Epithelial cell of proximal tubule (primary cell): ENCODE results near the gene FGF13. TPM values are rescaled to one million over a fixed set of nuclear protein-coding genes. Genes with fewer than 3 reads are reported as not detected.

Experiments used
- DNase-seq: peaks from one replicate; pipeline ENCODE4 v3.0.0-alpha.2; 2011; ENCODE audit warnings: low read depth
- H3K4me3 ChIP-seq: 2 replicates; pipeline ENCODE4 v1.5.1; 2011; ENCODE audit warnings: low read depth, mild to moderate bottlenecking, low read length
- total RNA-seq: library from RNA; depleted of rRNA; stranded (reverse); fragments of >200 nt; gene quantifications from 2 replicates; pipeline ENCODE4 v1.2.3, GENCODE V29; 2015
- TF ChIP-seq, protein P1 (sequence below): conservative IDR thresholded peaks from 2 replicates; pipeline ENCODE4 v1.5.1; 2012; ENCODE audit warnings: low read depth, mild to moderate bottlenecking, low read length

FGF13 gene
- total RNA-seq, 1 donor from 2014 or later = 4.2 TPM

DNA sequence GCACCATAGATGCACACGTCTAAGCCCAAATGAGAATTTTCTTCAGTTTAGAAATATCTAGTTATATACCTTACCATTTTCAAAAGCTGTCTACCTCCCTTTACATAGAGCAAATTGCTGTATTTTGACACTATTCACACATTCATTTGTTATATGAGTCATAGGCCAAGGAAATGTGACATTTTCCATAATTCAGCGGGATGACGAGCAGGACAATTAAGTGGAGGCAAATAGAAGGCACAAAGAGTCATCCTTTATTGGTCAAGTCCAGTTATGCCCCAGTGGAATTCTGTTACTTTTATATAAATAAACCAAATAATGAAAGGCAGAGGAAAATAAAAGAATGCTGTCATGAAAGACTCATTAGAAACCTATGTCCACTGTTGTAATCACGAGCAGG is 27.9 kb downstream of the FGF13 start:
- DNase-seq = no peak
- TF ChIP-seq, protein P1, sequence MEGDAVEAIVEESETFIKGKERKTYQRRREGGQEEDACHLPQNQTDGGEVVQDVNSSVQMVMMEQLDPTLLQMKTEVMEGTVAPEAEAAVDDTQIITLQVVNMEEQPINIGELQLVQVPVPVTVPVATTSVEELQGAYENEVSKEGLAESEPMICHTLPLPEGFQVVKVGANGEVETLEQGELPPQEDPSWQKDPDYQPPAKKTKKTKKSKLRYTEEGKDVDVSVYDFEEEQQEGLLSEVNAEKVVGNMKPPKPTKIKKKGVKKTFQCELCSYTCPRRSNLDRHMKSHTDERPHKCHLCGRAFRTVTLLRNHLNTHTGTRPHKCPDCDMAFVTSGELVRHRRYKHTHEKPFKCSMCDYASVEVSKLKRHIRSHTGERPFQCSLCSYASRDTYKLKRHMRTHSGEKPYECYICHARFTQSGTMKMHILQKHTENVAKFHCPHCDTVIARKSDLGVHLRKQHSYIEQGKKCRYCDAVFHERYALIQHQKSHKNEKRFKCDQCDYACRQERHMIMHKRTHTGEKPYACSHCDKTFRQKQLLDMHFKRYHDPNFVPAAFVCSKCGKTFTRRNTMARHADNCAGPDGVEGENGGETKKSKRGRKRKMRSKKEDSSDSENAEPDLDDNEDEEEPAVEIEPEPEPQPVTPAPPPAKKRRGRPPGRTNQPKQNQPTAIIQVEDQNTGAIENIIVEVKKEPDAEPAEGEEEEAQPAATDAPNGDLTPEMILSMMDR = no peak
- H3K4me3 ChIP-seq = no peak overlapping the region

DNA sequence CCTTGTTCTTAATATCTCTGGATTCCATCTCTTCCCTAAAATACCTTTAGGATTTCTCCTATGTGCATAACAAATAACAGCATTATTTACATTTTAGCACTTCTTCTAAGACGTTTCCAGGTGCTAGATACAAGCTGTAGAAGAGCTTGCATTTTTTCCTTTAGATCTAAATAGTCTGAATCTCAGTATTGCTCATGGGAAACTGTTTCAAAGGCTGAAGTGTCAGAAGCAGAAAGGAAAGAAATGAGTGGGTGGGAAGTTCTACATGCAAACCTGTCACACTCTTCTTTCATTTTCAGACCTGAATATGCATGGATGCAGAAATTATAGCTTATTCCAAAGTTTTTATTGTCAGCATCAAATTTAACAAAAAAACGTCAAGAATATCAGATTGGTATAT is 41.8 kb downstream of the FGF13 start:
- TF ChIP-seq, protein P1 = no peak
- DNase-seq = no peak
- no peak overlapping the region for H3K4me3 ChIP-seq

DNA sequence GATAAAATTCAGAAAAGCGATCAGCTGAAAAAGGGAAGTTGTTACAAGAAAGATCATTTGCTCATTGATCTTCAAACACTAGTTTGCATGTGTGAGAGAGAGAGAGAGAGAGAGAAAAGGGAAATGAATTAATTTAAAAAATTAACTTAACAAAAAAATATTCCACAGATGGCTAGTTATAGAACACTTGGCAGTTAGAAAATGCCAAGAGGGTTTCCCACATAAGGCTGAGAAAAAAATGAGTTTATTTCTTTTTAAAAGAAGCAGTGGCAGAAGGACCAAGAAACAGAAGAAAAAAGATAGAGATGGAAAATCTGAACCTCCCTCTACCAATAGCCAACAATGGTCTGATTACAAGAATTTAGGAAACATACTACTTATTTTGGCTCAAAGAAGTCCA is 47.1 kb downstream of the FGF13 start:
- no peak for DNase-seq
- H3K4me3 ChIP-seq = no peak overlapping the region
- TF ChIP-seq, protein P1 = no peak

DNA sequence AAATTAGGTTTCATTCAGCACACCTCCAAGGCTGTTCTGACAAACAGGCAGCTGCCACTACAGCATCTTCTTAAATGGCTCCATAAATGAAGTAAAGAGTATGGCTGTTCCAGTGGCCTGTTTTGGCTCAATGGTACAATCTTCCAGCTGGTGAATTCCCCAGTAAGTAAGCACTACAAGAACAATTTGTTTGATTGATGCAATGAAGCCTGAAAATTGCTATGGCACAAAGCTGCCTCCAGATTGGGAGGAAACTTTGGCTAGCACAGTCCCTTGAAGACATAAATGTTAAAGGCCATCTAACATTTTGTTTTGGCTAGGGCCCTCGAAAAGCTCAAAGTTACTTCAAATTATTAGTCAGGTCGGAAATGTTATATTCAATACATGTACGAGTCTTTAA is 47.5 kb downstream of the FGF13 start:
- TF ChIP-seq, protein P1 = no peak
- H3K4me3 ChIP-seq = no peak overlapping the region
- no peak for DNase-seq

DNA sequence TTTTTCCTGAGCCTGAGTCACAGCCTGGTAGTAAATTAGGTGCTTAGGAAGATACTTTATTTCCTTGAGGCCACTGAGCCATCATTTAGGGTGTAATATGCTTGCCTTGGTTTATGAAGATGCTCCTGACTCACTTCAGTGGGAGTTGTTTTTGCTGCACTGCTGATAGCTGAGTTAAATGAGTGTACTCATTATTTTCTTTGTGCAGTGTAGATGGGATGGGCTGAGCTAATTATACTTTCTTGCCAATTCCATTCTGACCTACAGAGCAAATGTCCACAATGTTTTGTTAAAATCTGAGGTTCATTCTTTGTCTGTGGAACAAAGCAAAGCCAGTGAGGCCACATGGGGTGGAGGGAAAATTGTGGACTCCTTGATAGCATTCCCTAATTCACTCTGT is 60.0 kb downstream of the FGF13 start:
- TF ChIP-seq, protein P1 = no peak
- no peak for DNase-seq

DNA sequence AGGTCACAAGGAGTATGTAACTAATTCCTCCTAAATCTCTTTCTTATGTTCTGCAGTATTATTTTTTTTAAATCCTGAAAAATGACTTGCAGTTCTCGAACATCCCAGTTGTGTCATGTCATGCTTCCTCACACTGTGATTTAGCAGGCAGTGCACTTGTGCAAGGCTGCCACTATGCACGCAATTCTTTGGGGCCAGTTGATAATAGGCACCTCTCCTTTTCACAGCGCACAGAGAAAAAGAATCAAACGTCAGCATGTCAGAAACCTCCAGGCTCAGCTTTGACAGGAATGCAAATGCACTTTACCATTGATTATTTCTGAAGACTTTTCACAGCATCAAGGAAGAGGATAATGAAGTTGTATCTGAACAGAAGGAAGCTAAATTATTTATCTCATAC is 62.9 kb downstream of the FGF13 start:
- DNase-seq = no peak
- TF ChIP-seq, protein P1 = no peak
- no peak overlapping the region for H3K4me3 ChIP-seq

More for the DNA sequence above, 60.0 kb downstream of the FGF13 start:
- no peak overlapping the region for H3K4me3 ChIP-seq

DNA sequence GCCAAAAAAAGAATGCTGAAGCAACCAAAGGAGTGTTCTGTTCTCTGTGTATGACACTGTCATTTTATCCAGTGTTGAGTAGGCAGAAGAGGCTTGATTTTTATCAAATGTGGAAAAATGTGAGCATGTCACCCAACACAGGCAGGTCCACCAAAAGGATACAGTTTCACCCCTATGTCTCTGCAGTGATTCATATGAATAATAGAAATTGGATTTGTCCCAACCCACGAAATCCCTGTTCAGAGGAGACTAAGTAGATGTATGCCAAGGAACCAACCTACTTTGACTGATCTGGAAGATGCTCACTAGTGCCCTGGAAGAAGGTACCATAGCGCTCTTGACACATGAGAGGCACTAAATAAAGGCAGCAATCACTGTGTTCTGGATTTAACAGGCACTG is 72.5 kb downstream of the FGF13 start:
- no peak for DNase-seq
- TF ChIP-seq, protein P1 = no peak

More for the DNA sequence above, 72.5 kb downstream of the FGF13 start:
- H3K4me3 ChIP-seq = no peak overlapping the region
